HG03103 (cell line): ENCODE data around the gene ATP11A.

Source experiments
- ATAC-seq: cut with Tn5 transposase; IDR thresholded peaks from one replicate; pipeline ENCODE4 v1.9.1; 2021; ENCODE audit warnings: low read depth; ENCODE audit not compliant: unreplicated experiment

Gene ATP11A

GRCh38 chr13:112910616-112911280, 220.9 kb downstream of the ATP11A start:
- ATAC-seq: no peak

- no peak for ATAC-seq
Measured at GRCh38 chr13:112911285-112911701, 221.5 kb downstream of the ATP11A start.

- no peak for ATAC-seq
Measured at GRCh38 chr13:112911883-112912282, 222.0 kb downstream of the ATP11A start.

GRCh38 chr13:112912726-112913440, 223.0 kb downstream of the ATP11A start:
- ATAC-seq: no peak

GRCh38 chr13:112916296-112916695, 226.5 kb downstream of the ATP11A start:
- no peak for ATAC-seq

- no peak for ATAC-seq
Measured at GRCh38 chr13:112917056-112917664, 227.3 kb downstream of the ATP11A start.

- no peak for ATAC-seq
Measured at GRCh38 chr13:112917737-112918136, 227.9 kb downstream of the ATP11A start.

- ATAC-seq: no peak
Measured at GRCh38 chr13:112918266-112918665, 228.4 kb downstream of the ATP11A start.

GRCh38 chr13:112918746-112919145, 228.9 kb downstream of the ATP11A start:
- no peak for ATAC-seq

- ATAC-seq: no peak
Measured at GRCh38 chr13:112923962-112924361, 234.1 kb downstream of the ATP11A start.

- ATAC-seq: no peak
Measured at GRCh38 chr13:112924365-112924764, 234.5 kb downstream of the ATP11A start.

GRCh38 chr13:112926003-112926402, 236.2 kb downstream of the ATP11A start:
- ATAC-seq: no peak

GRCh38 chr13:112926993-112927392, 237.2 kb downstream of the ATP11A start:
- ATAC-seq: no peak

GRCh38 chr13:112928020-112928971, 238.5 kb downstream of the ATP11A start:
- no peak for ATAC-seq

GRCh38 chr13:112928972-112929782, 239.3 kb downstream of the ATP11A start:
- ATAC-seq: no peak

- ATAC-seq: no peak
Measured at GRCh38 chr13:112929783-112930055, 239.9 kb downstream of the ATP11A start.

- ATAC-seq: no peak
Measured at GRCh38 chr13:112930192-112930591, 240.4 kb downstream of the ATP11A start.

GRCh38 chr13:112931028-112931934, 241.4 kb downstream of the ATP11A start:
- ATAC-seq: no peak

GRCh38 chr13:112932971-112933370, 243.1 kb downstream of the ATP11A start:
- no peak for ATAC-seq
